RWPE2 (cell line): Measurements from ENCODE around the gene HTR3E.
"Not testable (repeated sequence)": the region's sequence is repeated elsewhere in the genome, so short reads cannot be mapped to it uniquely, and the experiment has no call there.

Source experiments
- ATAC-seq: fragments of 200-7000 bp; cut with Tn5 transposase; 3 replicates; pipeline ENCODE4 v1.9.1; 2021; ENCODE audit warnings: low read depth
- DNase-seq: peaks from one replicate; pipeline ENCODE4 v3.0.0-alpha.2; 2020; ENCODE audit warnings: low spot score
- H3K27ac ChIP-seq: fragments of 450-650 bp; 2 replicates; pipeline ENCODE4 v1.5.1; 2017; ENCODE audit warnings: mild to moderate bottlenecking; ENCODE audit not compliant: poor library complexity, severe bottlenecking
- H3K27me3 ChIP-seq: fragments of 250-450 bp; sonication (Bioruptor Pico); 2 replicates; pipeline ENCODE4 v1.5.1; 2021; ENCODE audit warnings: mild to moderate bottlenecking, moderate library complexity; ENCODE audit not compliant: insufficient read depth, poor library complexity, severe bottlenecking
- H3K36me3 ChIP-seq: fragments of 250-450 bp; sonication (Bioruptor Pico); 2 replicates; pipeline ENCODE4 v1.5.1; 2020; ENCODE audit warnings: low read depth, mild to moderate bottlenecking, moderate library complexity
- H3K4me1 ChIP-seq: fragments of 250-450 bp; sonication (Bioruptor Pico); 2 replicates; pipeline ENCODE4 v1.5.1; 2021; ENCODE audit warnings: mild to moderate bottlenecking, moderate library complexity; ENCODE audit not compliant: insufficient read depth, poor library complexity, severe bottlenecking
- H3K4me3 ChIP-seq: fragments of 250-450 bp; sonication (Bioruptor Pico); 2 replicates; pipeline ENCODE4 v1.5.1; 2021; ENCODE audit warnings: mild to moderate bottlenecking, moderate library complexity; ENCODE audit not compliant: severe bottlenecking
- H3K9me3 ChIP-seq: fragments of 250-450 bp; sonication (Bioruptor Pico); 2 replicates; pipeline ENCODE4 v1.5.1; 2021; ENCODE audit warnings: mild to moderate bottlenecking, moderate library complexity; ENCODE audit not compliant: severe bottlenecking
- TF ChIP-seq, protein P1 (sequence below): fragments of 450-650 bp; IDR thresholded peaks from one replicate; pipeline ENCODE4 v1.5.1; 2017; ENCODE audit warnings: mild to moderate bottlenecking, moderate library complexity; ENCODE audit not compliant: poor library complexity, severe bottlenecking

HTR3E gene

GRCh38 chr3:184062637-184063036, 34.2 kb upstream of the HTR3E start:
- no peak overlapping the region for H3K4me3 ChIP-seq
- TF ChIP-seq, protein P1, sequence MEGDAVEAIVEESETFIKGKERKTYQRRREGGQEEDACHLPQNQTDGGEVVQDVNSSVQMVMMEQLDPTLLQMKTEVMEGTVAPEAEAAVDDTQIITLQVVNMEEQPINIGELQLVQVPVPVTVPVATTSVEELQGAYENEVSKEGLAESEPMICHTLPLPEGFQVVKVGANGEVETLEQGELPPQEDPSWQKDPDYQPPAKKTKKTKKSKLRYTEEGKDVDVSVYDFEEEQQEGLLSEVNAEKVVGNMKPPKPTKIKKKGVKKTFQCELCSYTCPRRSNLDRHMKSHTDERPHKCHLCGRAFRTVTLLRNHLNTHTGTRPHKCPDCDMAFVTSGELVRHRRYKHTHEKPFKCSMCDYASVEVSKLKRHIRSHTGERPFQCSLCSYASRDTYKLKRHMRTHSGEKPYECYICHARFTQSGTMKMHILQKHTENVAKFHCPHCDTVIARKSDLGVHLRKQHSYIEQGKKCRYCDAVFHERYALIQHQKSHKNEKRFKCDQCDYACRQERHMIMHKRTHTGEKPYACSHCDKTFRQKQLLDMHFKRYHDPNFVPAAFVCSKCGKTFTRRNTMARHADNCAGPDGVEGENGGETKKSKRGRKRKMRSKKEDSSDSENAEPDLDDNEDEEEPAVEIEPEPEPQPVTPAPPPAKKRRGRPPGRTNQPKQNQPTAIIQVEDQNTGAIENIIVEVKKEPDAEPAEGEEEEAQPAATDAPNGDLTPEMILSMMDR, result no peak
- H3K27me3 ChIP-seq, result no peaks in the 10 kb centered on the region
- no peaks in the 10 kb centered on the region for H3K9me3 ChIP-seq
- DNase-seq, result no peak
- no peak for ATAC-seq
- H3K4me1 ChIP-seq, result no peaks in the 10 kb centered on the region
- H3K36me3 ChIP-seq, result no peaks in the 10 kb centered on the region
- no peak overlapping the region for H3K27ac ChIP-seq

DNA sequence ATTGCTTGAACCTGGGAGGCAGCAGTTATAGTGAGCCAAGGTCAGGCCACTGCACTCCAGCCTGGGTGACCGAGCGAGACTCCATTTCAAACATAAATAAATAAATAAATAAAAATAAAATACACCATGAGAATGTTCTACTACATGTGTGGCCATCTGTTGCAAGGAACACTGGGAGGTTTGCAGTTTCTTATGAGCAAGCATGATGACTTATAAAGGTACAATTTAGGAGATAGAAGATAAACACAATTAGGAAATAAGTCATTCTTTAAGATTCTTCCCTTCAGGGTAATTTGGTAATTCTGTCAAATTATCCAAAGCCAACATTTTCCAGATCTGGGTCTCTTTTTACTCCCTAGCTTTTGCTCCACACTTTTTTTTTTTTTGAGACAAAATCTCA, 30.7 kb upstream of the HTR3E start:
- Histone ChIP-seq H3K27me3 (no peaks in the 10 kb centered on the region), H3K36me3 (no peaks in the 10 kb centered on the region), H3K9me3 (no peaks in the 10 kb centered on the region), H3K27ac (no peak overlapping the region), H3K4me1 (no peaks in the 10 kb centered on the region), H3K4me3 (no peak overlapping the region)
- ATAC-seq (no peak), DNase-seq (no peak)
- TF ChIP-seq, protein P1, result no peak

DNA sequence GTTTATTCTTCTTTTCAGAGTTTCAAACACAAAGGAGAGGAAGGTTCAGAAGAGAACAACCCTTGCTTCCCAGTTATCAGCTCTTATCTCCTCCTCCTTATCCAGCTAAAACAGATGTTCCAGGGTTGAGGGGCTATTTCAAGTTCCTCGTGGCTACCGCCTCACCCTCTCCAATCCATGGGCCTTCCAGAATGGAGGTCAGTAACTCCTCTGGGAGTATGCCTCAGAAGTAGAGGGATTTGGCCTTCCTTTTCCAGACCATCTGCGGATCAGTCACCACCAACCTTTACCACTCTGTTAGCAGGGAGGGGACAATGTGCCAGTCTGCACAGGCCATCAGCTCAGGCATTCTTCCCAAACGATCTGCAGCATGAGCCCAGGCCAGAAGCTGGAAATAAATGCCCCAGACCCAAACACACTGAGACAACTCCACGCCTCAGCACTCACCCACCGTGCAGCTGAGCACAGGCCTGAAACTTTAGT, 29.2 kb upstream of the HTR3E start:
- H3K27me3 ChIP-seq, result no peaks in the 10 kb centered on the region
- H3K4me3 ChIP-seq, result no peak overlapping the region
- H3K27ac ChIP-seq, result no peak overlapping the region
- H3K36me3 ChIP-seq, result no peaks in the 10 kb centered on the region
- ATAC-seq (no peak), DNase-seq (no peak)
- no peaks in the 10 kb centered on the region for H3K9me3 ChIP-seq
- H3K4me1 ChIP-seq, result no peaks in the 10 kb centered on the region
- TF ChIP-seq, protein P1, result no peak

DNA sequence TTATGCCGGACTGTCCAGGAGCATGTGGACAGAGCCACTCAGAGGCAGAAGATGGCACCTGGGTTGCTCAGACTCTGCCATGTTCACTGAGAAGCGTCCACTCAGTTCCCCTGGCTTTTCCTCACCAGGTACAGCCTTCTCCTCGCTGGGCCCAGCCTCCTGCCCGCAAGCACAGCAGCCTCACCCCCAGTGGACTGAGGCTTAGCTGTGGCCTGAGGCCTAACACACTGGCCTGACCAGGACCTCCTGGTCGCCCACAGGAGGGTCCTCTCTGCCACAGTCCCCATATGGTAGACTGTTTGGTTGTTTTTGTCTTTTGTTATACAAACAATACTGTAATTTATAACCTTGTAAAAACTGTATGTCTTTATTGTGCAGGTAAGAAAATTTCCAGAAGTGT, 28.5 kb upstream of the HTR3E start:
- H3K4me3 ChIP-seq, result no peak overlapping the region
- no peak for ATAC-seq
- TF ChIP-seq, protein P1, result no peak
- H3K27me3 ChIP-seq, result no peaks in the 10 kb centered on the region
- H3K9me3 ChIP-seq, result no peaks in the 10 kb centered on the region
- H3K27ac ChIP-seq, result no peak overlapping the region
- no peaks in the 10 kb centered on the region for H3K4me1 ChIP-seq
- no peak for DNase-seq
- H3K36me3 ChIP-seq, result no peaks in the 10 kb centered on the region

DNA sequence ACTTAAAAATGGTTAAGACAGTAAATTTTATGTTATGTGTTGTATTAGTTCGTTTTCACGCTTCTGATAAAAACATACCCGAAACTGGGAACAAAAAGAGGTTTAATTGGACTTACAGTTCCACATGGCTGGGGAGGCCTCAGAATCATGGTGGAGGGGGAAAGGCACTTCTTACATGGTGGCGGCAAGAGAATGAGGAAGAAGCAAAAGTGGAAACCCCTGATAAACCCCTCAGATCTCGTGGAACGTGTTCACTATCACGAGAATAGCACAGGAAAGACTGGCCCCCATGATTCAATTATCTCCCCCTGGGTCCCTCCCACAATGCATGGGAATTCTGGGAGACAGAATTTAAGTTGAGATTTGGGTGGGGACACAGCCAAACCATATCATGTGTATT, 25.7 kb upstream of the HTR3E start:
- not testable (repeated sequence) for H3K27ac ChIP-seq, H3K9me3 ChIP-seq, H3K4me1 ChIP-seq, H3K36me3 ChIP-seq, H3K4me3 ChIP-seq, DNase-seq, ATAC-seq, H3K27me3 ChIP-seq
